ENCODE results near the gene RNF130.

The RNF130 gene

GRCh38 chr5:180117000-180117725, 45.6 kb upstream of the RNF130 start:
- TF ChIP-seq GLIS3 (CRISPR knock-in tag; IDR thresholded peaks at IDR 0.05) = no peak
- no peak for TF ChIP-seq CSRNP3 (CRISPR knock-in tag; IDR thresholded peaks at IDR 0.05)
- no peak for TF ChIP-seq BACH2 (CRISPR knock-in tag; IDR thresholded peaks at IDR 0.05; ENCODE audit: borderline replicate concordance)
- ATAC-seq = no peak; the same call in 2 of the 3 replicates

- ATAC-seq = no peak
- TF ChIP-seq SNAI2 (CRISPR knock-in tag; IDR thresholded peaks at IDR 0.05) = no peak
- no peak for TF ChIP-seq RARB (CRISPR knock-in tag; IDR thresholded peaks at IDR 0.05)
- no peak for TF ChIP-seq CSDC2 (CRISPR knock-in tag; IDR thresholded peaks at IDR 0.05)
- no peak for TF ChIP-seq ZNF565 (CRISPR knock-in tag; conservative IDR thresholded peaks at IDR 0.05; ENCODE audit: low read depth)
- TF ChIP-seq ZFP3 (CRISPR knock-in tag; IDR thresholded peaks at IDR 0.05) = no peak
- TF ChIP-seq ARNTL (CRISPR knock-in tag; IDR thresholded peaks at IDR 0.05; ENCODE audit: borderline replicate concordance, low read depth) = no peak
- no peak for TF ChIP-seq ISL1 (CRISPR knock-in tag; IDR thresholded peaks at IDR 0.05)
- TF ChIP-seq CSRNP3 (CRISPR knock-in tag; IDR thresholded peaks at IDR 0.05) = no peak
- TF ChIP-seq OSR1 (CRISPR knock-in tag; IDR thresholded peaks at IDR 0.05) = no peak
- TF ChIP-seq PATZ1 (CRISPR knock-in tag; IDR thresholded peaks at IDR 0.05; ENCODE audit: borderline replicate concordance) = no peak
- no peak for TF ChIP-seq TCF4 (CRISPR knock-in tag; IDR thresholded peaks at IDR 0.05; ENCODE audit: borderline replicate concordance)
- TF ChIP-seq ZNF8 (CRISPR knock-in tag; IDR thresholded peaks at IDR 0.05) = no peak
- TF ChIP-seq GLIS3 (CRISPR knock-in tag; IDR thresholded peaks at IDR 0.05) = no peak
- TF ChIP-seq POU6F1 (CRISPR knock-in tag; IDR thresholded peaks at IDR 0.05; ENCODE audit: borderline replicate concordance, low read depth) = no peak
- TF ChIP-seq ESRRG (CRISPR knock-in tag; IDR thresholded peaks at IDR 0.05) = no peak
- TF ChIP-seq CREB5 (CRISPR knock-in tag; IDR thresholded peaks at IDR 0.05; ENCODE audit: low read depth) = no peak
These were observed 44.8 kb upstream of the RNF130 start for GRCh38 chr5:180116077-180116999.

- no peak for ATAC-seq
- TF ChIP-seq TOX (CRISPR knock-in tag; IDR thresholded peaks at IDR 0.05; ENCODE audit: borderline replicate concordance) = no peak
- TF ChIP-seq POU6F1 (CRISPR knock-in tag; IDR thresholded peaks at IDR 0.05; ENCODE audit: borderline replicate concordance, low read depth) = no peak
- TF ChIP-seq ZFP3 (CRISPR knock-in tag; IDR thresholded peaks at IDR 0.05) = no peak
- TF ChIP-seq TSHZ2 (CRISPR knock-in tag; IDR thresholded peaks at IDR 0.05) = no peak
- no peak for TF ChIP-seq GLIS3 (CRISPR knock-in tag; IDR thresholded peaks at IDR 0.05)
- no peak for TF ChIP-seq RARB (CRISPR knock-in tag; IDR thresholded peaks at IDR 0.05)
- TF ChIP-seq ZFP30 (CRISPR knock-in tag; IDR thresholded peaks at IDR 0.05) = no peak
- TF ChIP-seq OSR1 (CRISPR knock-in tag; IDR thresholded peaks at IDR 0.05) = no peak
These were observed 43.9 kb upstream of the RNF130 start for GRCh38 chr5:180115326-180116076.

Measured in SK-N-SH treated with all-trans-retinoic acid at 6 μM for 48 hours (cell line).